Stimulated activated CD4-positive, alpha-beta T cell treated with anti-CD3 and anti-CD28 coated beads, Interleukin-1b, Interleukin-23, amount 100 ng/mL, for 24 hours (primary cell): Measurements from ENCODE around the gene FOCAD.

Experiments used
- DNase-seq, 4 experiments: peaks; one replicate each; pipeline ENCODE4 v3.0.0-alpha.2; 2020; ENCODE audit warnings: low read depth in 4 of 4, low spot score in 1 of 4

The FOCAD gene

DNA sequence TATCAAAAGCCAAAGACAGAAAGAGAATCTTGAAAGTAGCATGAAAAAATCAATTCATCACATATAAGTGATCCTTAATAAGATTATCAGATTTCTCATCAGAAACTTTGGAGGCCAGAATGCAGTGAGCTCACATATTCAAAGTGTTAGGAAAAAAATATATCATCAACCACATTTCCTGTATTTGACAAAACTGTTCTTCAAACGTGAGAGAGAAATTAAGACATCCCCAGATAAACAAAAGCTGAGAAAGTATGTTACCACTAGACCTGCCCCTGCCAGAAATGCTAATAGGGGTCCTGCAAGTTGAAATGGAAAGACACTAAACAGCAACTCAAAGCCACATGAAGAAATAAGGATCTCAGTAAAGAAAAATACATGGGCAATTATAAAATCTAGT lies 317.5 kb downstream of the FOCAD start:
- no peak for DNase-seq

GRCh38 chr9:21002040-21002439 lies 318.0 kb downstream of the FOCAD start:
- DNase-seq: no peak

DNA sequence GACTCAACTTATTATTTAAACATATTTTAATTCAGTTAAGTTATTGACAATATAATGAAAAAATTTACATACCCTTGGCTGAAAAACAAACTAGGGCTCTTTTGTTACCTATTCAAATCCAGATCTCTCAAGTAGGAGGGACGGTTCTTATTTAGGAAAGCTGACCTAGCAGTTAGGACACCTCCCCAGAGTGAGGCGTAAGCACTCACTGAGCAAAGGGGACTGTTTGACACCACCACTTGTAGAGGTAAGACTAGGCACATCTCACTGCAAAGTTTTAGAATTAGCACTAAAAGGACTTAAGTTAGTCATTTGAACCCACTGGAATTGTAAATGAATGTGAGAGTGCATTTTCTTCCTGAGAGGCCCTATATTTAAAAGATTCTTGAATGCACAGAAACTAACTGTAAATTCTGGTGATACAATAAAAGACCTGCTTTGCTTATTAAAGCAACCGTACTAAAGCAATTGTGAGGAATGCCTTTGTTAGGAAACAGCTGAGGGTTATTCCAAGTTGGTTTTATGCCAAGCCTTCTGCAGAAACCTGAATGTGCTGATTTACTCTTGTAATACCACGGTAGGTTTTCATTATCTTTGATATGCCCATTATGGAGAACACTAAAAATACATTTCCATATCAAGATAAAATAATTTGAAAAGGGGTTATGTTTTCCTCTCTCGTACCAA lies 331.2 kb downstream of the FOCAD start:
- no peak for DNase-seq

DNA sequence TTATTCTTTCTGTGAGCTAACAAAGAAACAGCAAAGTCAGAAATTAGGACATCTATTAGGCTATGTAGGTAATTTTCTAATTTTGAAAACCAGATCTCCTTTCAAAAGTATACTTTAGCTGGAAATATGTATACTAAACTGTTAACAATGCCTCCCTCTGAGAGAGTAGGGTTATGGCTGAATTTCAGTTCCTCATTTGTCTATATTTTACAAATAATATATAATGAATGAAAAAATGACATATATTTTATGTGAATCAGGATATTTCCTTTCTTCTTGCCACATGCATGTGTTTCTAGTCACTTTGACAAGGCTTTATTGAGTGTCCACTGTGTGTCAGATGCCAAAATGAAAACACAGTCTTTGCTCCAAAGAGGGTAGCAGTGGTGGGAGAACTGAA lies 331.9 kb downstream of the FOCAD start:
- no peak for DNase-seq

GRCh38 chr9:21016701-21017491 lies 332.8 kb downstream of the FOCAD start:
- no peak for DNase-seq

GRCh38 chr9:21018177-21018576 lies 334.1 kb downstream of the FOCAD start:
- no peak for DNase-seq

GRCh38 chr9:21023861-21024260 lies 339.8 kb downstream of the FOCAD start:
- no peak for DNase-seq

DNA sequence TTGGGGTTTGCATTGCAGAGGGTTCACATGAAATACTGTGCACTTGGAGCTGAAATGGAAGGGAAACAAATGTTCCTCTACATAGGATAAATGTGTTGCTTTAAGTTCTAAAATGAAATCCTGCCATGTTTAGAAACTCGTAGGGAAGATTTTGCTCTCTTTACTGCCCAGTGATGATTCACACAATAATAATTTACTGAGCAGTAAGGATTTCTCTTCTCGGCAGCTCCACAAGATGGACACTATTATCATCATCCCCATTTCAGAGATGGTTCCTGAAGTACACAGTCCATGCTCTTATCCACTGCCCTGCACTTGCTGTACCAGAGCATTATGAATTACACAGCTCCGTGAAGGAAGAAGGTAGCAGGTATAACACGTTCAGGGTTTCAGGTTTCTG lies 343.2 kb downstream of the FOCAD start:
- DNase-seq: no peak

GRCh38 chr9:21028466-21028865 lies 344.4 kb downstream of the FOCAD start:
- no peak for DNase-seq

- no peak for DNase-seq
These were observed 345.6 kb downstream of the FOCAD start for GRCh38 chr9:21029661-21030060.

DNA sequence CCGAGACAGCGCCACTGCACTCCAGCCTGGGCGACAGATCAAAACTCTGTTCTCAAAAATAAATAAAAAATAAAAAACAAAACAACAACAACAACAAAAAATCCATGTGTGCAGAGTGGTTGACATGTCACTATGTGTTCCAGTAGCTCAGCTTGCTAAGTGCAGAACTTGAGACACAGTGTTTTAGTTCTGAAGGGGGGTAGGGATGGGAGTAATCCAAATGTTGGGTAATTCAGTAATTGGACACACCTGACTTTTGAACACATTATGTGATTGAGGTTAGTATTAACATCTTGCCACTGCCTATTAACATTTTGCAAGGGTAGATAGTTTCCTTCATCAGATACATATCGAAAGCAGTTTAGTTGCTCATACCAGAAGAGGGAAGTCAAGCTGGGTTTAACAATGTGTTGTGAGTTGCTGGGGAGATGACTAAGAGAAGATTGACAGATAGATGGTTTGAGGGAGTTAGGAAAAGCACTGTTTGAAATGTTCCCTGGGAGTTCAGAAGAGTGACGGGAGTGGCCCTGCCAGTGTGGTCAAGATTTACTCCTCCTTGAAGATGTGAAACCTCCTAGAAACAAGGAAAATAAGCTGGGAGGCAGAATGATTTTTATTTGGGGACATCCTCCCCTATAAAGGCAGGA lies 346.5 kb downstream of the FOCAD start:
- DNase-seq: peak in 2 of 4 experiments; percentile 2 to 5

- DNase-seq: peak; percentile 16 to 51 (median 28)
These were observed 347.2 kb downstream of the FOCAD start, which contains the start of gene HACD4 for GRCh38 chr9:21031091-21031807. TSS of gene HACD4 (minus strand) at chr9:21031640. CDS start at chr9:21031590, 50 bp downstream.

GRCh38 chr9:21031808-21032183 lies 347.7 kb downstream of the FOCAD start:
- no peak for DNase-seq

DNA sequence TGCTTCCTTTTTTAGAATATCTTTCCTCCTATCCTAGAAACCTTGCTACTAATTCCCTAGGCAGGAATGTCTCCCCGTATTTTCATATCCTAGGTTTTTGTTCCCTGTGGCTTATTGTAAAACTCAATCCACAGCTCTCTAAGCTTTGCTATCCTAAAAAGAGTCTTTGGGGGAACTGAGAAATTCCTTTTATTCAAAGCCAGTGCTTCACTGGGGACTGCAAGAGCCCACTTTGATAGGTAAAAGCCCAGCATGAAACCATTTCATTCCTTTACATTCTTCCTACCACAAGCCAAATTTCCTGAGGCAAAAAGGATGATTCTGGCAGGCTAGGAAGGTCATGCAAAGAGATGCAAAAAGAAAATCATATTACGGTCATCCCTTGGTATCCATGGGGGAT lies 353.2 kb downstream of the FOCAD start:
- DNase-seq: no peak

DNA sequence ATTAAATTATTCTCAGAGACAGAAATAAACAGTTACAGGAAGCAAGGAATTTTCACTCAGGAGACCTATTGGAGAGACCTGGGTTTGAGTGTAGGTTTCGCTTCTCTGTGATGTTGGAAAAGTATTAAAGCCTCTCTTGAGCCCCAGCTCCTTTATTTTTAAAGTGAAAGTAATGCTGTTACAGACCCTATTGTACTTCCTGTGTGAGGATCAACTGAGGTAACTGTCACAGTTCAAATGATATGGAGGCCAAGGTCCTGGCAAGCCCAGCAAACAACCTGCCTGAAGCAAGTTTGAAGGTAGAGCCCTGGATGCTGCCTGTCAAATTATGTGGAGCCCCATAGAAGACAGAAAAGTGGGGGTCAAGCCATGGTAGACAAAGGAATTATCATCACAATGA lies 355.2 kb downstream of the FOCAD start:
- no peak for DNase-seq

- no peak for DNase-seq
These were observed 358.4 kb downstream of the FOCAD start for GRCh38 chr9:21042466-21042865.

DNA sequence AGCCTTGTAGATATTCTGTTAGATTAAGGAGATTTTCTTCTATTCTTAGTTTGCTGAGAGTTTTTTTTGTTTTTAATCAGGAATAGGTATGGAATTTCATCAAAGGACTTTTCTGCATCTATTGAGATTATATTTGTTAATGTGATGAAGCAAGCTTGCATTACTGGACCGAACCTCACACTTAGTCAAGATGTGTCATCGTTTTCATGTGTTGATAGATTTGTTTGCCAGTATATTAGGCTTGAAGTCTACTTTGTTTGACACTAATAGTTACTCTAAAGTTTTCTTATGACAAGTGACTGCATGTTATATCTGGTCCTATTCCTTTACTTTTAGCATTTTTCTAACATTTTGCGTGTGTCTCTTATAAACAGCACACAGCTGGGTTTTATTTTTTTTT lies 359.8 kb downstream of the FOCAD start:
- no peak for DNase-seq
